ENCODE data around the gene MYLIP.

DNA sequence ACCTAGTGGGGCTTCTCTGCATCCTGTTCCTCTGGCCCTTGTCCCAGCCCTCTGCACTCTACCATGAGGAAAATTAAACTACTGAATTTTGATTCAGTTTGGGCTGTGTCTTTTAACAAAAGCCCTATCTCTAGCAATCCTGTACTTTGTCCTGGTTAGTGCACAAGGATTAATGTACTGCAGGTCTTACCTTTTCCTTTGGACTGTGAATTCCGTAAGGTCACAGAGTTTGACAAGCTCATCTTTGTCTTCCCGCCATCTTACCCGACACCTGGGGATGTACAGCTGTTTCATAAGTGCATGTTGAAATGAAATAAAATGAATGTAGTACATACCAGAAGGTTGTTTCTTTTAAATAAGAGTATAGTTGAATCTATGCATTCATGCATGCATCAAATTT is 41.5 kb upstream of the MYLIP start:
- TF ChIP-seq, protein P1, sequence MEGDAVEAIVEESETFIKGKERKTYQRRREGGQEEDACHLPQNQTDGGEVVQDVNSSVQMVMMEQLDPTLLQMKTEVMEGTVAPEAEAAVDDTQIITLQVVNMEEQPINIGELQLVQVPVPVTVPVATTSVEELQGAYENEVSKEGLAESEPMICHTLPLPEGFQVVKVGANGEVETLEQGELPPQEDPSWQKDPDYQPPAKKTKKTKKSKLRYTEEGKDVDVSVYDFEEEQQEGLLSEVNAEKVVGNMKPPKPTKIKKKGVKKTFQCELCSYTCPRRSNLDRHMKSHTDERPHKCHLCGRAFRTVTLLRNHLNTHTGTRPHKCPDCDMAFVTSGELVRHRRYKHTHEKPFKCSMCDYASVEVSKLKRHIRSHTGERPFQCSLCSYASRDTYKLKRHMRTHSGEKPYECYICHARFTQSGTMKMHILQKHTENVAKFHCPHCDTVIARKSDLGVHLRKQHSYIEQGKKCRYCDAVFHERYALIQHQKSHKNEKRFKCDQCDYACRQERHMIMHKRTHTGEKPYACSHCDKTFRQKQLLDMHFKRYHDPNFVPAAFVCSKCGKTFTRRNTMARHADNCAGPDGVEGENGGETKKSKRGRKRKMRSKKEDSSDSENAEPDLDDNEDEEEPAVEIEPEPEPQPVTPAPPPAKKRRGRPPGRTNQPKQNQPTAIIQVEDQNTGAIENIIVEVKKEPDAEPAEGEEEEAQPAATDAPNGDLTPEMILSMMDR (IDR thresholded peaks at IDR 0.05; ENCODE audit: insufficient read depth, low read length, poor library complexity, severe bottlenecking) = no peak
- no peak for TF ChIP-seq EZH2phosphoT487 (conservative IDR thresholded peaks at IDR 0.05; ENCODE audit: low read length)
